GM12878 (cell line): Measurements from ENCODE around the gene COIL. TPM values are rescaled to one million over a fixed set of nuclear protein-coding genes. Genes with fewer than 3 reads are reported as not detected.

Source experiments
- ATAC-seq: fragments of 200-7000 bp; cut with Tn5 transposase; 3 replicates; pipeline ENCODE4 v1.9.1; 2020; ENCODE audit warnings: mild to moderate bottlenecking, moderate library complexity
- BruUV-seq: library from RNA; stranded (reverse); fragments of 400-500 nt; replicated peaks from 2 replicates; lab custom pipeline; 2021; lab: Mats Ljungman, UMichigan
- CTCF ChIA-PET: fragments of 300-600 bp; sonication (Branson Sonifier 250); formaldehyde crosslinking; extraction: SDS; loops from one replicate; lab custom pipeline; 2021; ENCODE audit warnings: inconsistent platforms; lab: Yijun Ruan, JAX
- POLR2A ChIA-PET: fragments of 350-600 bp; formaldehyde crosslinking; extraction: SDS; loops from one replicate; lab custom pipeline; 2021; ENCODE audit warnings: inconsistent platforms; lab: Charles Lee
- RAD21 ChIA-PET: fragments of 300-600 bp; sonication (Branson Sonifier 250); formaldehyde crosslinking; loops from one replicate; lab custom pipeline; 2023; ENCODE audit warnings: antibody characterized with exemption; ENCODE audit not compliant: unreplicated experiment; lab: Charles Lee
- SMC1A ChIA-PET: fragments of 300-600 bp; sonication (Branson Sonifier 250); formaldehyde crosslinking; loops from one replicate; lab custom pipeline; 2023; ENCODE audit not compliant: unreplicated experiment, uncharacterized antibody; lab: Charles Lee
- DNase-seq: peaks from one replicate; pipeline ENCODE4 v3.0.0-alpha.2; 2011; ENCODE audit warnings: low read depth, low spot score
- FAIRE-seq: peaks from 3 replicates; lab custom pipeline; 2011; peaks lifted over from hg19 to GRCh38; lab: Jason Lieb, UNC
- H2AFZ ChIP-seq: 2 replicates; pipeline ENCODE4 v1.6.0; 2011; ENCODE audit warnings: low read depth, low read length, control low read depth; ENCODE audit not compliant: control insufficient read depth
- H3K27ac ChIP-seq: 2 replicates; pipeline ENCODE4 v1.5.1; 2011; ENCODE audit warnings: control low read depth; ENCODE audit not compliant: control insufficient read depth, insufficient read depth
- H3K27me3 ChIP-seq, 2 experiments: replicated peaks in 1 of 2; 2 replicates each; pipeline versions ENCODE4 v1.6.0 to v1.6.1; 2011; ENCODE audit warnings: low read length in 1 of 2; ENCODE audit not compliant: control insufficient read depth in 2 of 2, insufficient read depth in 2 of 2
- H3K36me3 ChIP-seq, 2 experiments: 2 replicates each; pipeline ENCODE4 v1.5.1; 2011; ENCODE audit warnings: low read length in 1 of 2; ENCODE audit not compliant: control insufficient read depth in 2 of 2, insufficient read depth in 2 of 2
- H3K4me1 ChIP-seq: 2 replicates; pipeline ENCODE4 v1.6.1; 2011; ENCODE audit warnings: mild to moderate bottlenecking, low read length, moderate library complexity, mixed read lengths; ENCODE audit not compliant: control insufficient read depth, insufficient read depth
- H3K4me2 ChIP-seq: 2 replicates; pipeline ENCODE4 v1.6.0; 2011; ENCODE audit warnings: control low read depth; ENCODE audit not compliant: control insufficient read depth, insufficient read depth
- H3K4me3 ChIP-seq: fragments of 200-600 bp; sonication (generic); 2 replicates; pipeline ENCODE4 v1.5.1; 2016
- H3K79me2 ChIP-seq: 2 replicates; pipeline ENCODE4 v1.6.0; 2011; ENCODE audit warnings: low read length; ENCODE audit not compliant: control insufficient read depth, insufficient read depth
- H3K9ac ChIP-seq: 2 replicates; pipeline ENCODE4 v1.8.0; 2011; ENCODE audit warnings: low read length, control low read depth, mixed read lengths; ENCODE audit not compliant: control insufficient read depth, insufficient read depth
- H3K9me3 ChIP-seq: replicated peaks from 3 replicates; pipeline ENCODE4 v1.5.1; 2011; ENCODE audit warnings: mild to moderate bottlenecking, low read length; ENCODE audit not compliant: control insufficient read depth, insufficient read depth
- H4K20me1 ChIP-seq: 2 replicates; pipeline ENCODE4 v1.6.0; 2011; ENCODE audit not compliant: control insufficient read depth, insufficient read depth
- NR2C1 ChIP-seq: fragments of 450-650 bp; IDR thresholded peaks from 2 replicates; pipeline ENCODE4 v1.6.1; 2017; ENCODE audit warnings: antibody characterized with exemption, mild to moderate bottlenecking, moderate library complexity
- NR2F1 ChIP-seq: fragments of 450-650 bp; conservative IDR thresholded peaks from 2 replicates; pipeline ENCODE4 v1.6.1; 2017; ENCODE audit warnings: mild to moderate bottlenecking
- RAD51 ChIP-seq: fragments of 450-650 bp; IDR thresholded peaks from 2 replicates; pipeline ENCODE4 v1.6.1; 2016; ENCODE audit warnings: moderate library complexity, mild to moderate bottlenecking, inconsistent platforms
- SIN3A ChIP-seq: IDR thresholded peaks from 2 replicates; pipeline ENCODE4 v1.6.1; 2012; ENCODE audit warnings: low read depth, low read length, improper control_type of control experiment
- SREBF1 ChIP-seq: IDR thresholded peaks from 2 replicates; pipeline ENCODE4 v1.6.1; 2012; ENCODE audit warnings: mild to moderate bottlenecking, low read length
- TARDBP ChIP-seq: IDR thresholded peaks from 2 replicates; pipeline ENCODE4 v1.6.1; 2016; ENCODE audit warnings: borderline replicate concordance
- WGBS: methylation state at CpG from one replicate; pipeline ENCODE4 v1.1.6; 2016; ENCODE audit warnings: low lambda C conversion rate; ENCODE audit not compliant: insufficient replicate concordance, insufficient coverage; ENCODE audit errors: missing lambda C conversion rate; 5-methylcytosine and 5-hydroxymethylcytosine counted together
- in situ Hi-C: fragments of 300-500 bp; cut with MboI; formaldehyde crosslinking; loops from 9 replicates; pipeline ENCODE4 v1.14.3; 2018; ENCODE audit warnings: mixed read lengths
- intact Hi-C: fragments of 100-400 bp; cut with micrococcal nuclease; formaldehyde crosslinking; loops from one replicate; pipeline ENCODE4 v1.14.2; 2022; ENCODE audit not compliant: unreplicated experiment
- polyA plus RNA-seq, 11 experiments: library from polyadenylated mRNA; depleted of rRNA in 4 of 11; unstranded in 6 of 11; stranded (reverse) in 5 of 11; fragments of >200 nt; fragmentation: Nextera tagmentation in 4 of 11; fragmentation: Illumina TruSeq in 1 of 11; extraction: Ambion mirVana in 4 of 11; extraction: Trizol in 1 of 11; gene quantifications; 1 replicate in 1 of 11; 2 replicates in 10 of 11; pipeline versions ENCODE4 v1.2.1 to v1.2.3, GENCODE V29; 2011 to 2016; ENCODE audit warnings: inconsistent platforms in 2 of 11, missing spikeins in 2 of 11, low read depth in 1 of 11
- total RNA-seq, 4 experiments: library from RNA; depleted of rRNA in 3 of 4; stranded (reverse); fragments of >200 nt in 3 of 4; fragmentation: Illumina TruSeq in 1 of 4; extraction: Trizol in 1 of 4; gene quantifications; 2 replicates each; pipeline versions ENCODE4 v1.2.1 to v1.2.3, GENCODE V29; 2013 to 2021
- TF ChIP-seq, protein P1 (sequence below): IDR thresholded peaks from 2 replicates; pipeline ENCODE4 v1.6.1; 2012; ENCODE audit warnings: low read length, inconsistent platforms
- TF ChIP-seq, protein P2 (sequence below): fragments of 450-650 bp; IDR thresholded peaks from 2 replicates; pipeline ENCODE4 v1.6.1; 2017; ENCODE audit warnings: mild to moderate bottlenecking, moderate library complexity

COIL gene
- total and polyA plus RNA-seq, 10 of the 15 experiments (the other 5 are each of a cell fraction or from before 2014, with no cell fraction given) = 13.7 to 24.3 (median 17.4) TPM

DNA sequence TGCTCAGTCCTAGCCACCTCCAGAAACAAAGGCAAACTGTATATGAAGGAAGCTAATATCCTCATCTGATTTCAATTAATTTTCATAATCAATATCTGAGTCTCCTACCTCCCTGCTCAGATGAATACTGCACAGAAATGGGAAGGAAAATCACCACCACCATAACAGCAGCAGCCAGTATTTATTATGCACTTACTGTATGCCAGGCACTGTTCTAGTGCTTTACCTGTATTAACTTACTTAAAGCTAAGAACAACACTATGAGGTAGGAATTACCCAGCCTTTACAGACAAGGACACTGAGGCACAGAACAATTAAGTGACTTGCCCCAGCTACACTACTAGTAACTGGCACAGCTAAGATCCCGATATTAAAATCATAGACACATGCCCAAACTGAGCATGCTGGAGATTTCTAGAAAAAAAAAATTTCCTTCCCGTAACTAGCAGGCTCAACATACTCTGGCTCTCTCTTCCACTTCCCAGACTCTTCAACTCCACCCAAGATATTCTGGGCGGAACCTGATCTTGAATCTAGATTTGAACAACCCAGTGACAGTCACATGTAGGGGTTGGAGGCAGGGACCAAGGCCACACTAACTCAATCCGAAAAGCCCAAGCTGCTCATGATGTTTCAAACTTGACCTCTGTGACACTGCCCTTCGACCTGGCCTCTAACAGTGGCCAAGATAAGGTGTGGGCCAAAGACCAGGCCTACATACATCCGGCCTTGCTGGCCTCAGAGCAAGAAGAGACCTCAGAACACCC is 50.9 kb downstream of the COIL start:
- Histone ChIP-seq H3K27ac (peak overlapping the region; percentile 21; the same call in 1 of the 2 replicates), H2AFZ (no peak overlapping the region), H3K9me3 (no peaks in the 10 kb centered on the region), H3K9ac (peak overlapping the region; percentile 49; the same call in 1 of the 2 replicates), H3K4me3 (peak overlapping the region; percentile 79), H3K4me1 (peaks cover 24% of the 10 kb centered on the region), H4K20me1 (peaks cover 22% of the 10 kb centered on the region), H3K36me3 (peaks cover 6 to 22% of the 10 kb centered on the region in 2 experiments), H3K27me3 (no peaks in the 10 kb centered on the region), H3K79me2 (peaks cover 93% of the 10 kb centered on the region), H3K4me2 (peak overlapping the region; percentile 83)
- ATAC-seq = peak; percentile 1
- intact Hi-C loops (loop anchor here (2.0 kb wide), 1 partner anchor 77 kb away; the partner anchor contains the start of gene C17orf67), in situ Hi-C loops (no loop called here)
- FAIRE-seq = no peak
- ChIA-PET RAD21 (interaction anchor here (1.1 to 1.3 kb wide), 3 partner anchors 72 to 101 kb away, joined by 3 to 4 read pairs (median 3); no protein-coding TSS in a partner anchor), POLR2A (interaction anchor here (0.5 to 1.7 kb wide), 6 partner anchors 11 to 1097 kb away, joined by 3 to 6 read pairs (median 4); no protein-coding TSS in a partner anchor), CTCF (interaction anchor here (0.5 to 1.8 kb wide), 5 partner anchors 19 to 678 kb away, joined by 3 to 5 read pairs (median 3); no protein-coding TSS in a partner anchor), SMC1A (interaction anchor here (0.7 to 3.4 kb wide), 6 partner anchors 11 to 96 kb away, joined by 3 to 15 read pairs (median 3); no protein-coding TSS in a partner anchor)
- no peak for DNase-seq
- BruUV-seq = no TSS peak
- WGBS = 30% methylated on average over 6 of the region's 6 CpGs
- TF ChIP-seq NR2F1 (peak; percentile 82; the same call in 1 of the 2 replicates), SREBF1 (no peak), SIN3A (no peak), TARDBP (no peak), NR2C1 (peak; percentile 37; the same call in 1 of the 2 replicates), RAD51 (0 out of 2 replicates have a peak, but pooled peaks have one; percentile 31)
- TF ChIP-seq, protein P1, sequence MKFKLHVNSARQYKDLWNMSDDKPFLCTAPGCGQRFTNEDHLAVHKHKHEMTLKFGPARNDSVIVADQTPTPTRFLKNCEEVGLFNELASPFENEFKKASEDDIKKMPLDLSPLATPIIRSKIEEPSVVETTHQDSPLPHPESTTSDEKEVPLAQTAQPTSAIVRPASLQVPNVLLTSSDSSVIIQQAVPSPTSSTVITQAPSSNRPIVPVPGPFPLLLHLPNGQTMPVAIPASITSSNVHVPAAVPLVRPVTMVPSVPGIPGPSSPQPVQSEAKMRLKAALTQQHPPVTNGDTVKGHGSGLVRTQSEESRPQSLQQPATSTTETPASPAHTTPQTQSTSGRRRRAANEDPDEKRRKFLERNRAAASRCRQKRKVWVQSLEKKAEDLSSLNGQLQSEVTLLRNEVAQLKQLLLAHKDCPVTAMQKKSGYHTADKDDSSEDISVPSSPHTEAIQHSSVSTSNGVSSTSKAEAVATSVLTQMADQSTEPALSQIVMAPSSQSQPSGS = no peak
- TF ChIP-seq, protein P2, sequence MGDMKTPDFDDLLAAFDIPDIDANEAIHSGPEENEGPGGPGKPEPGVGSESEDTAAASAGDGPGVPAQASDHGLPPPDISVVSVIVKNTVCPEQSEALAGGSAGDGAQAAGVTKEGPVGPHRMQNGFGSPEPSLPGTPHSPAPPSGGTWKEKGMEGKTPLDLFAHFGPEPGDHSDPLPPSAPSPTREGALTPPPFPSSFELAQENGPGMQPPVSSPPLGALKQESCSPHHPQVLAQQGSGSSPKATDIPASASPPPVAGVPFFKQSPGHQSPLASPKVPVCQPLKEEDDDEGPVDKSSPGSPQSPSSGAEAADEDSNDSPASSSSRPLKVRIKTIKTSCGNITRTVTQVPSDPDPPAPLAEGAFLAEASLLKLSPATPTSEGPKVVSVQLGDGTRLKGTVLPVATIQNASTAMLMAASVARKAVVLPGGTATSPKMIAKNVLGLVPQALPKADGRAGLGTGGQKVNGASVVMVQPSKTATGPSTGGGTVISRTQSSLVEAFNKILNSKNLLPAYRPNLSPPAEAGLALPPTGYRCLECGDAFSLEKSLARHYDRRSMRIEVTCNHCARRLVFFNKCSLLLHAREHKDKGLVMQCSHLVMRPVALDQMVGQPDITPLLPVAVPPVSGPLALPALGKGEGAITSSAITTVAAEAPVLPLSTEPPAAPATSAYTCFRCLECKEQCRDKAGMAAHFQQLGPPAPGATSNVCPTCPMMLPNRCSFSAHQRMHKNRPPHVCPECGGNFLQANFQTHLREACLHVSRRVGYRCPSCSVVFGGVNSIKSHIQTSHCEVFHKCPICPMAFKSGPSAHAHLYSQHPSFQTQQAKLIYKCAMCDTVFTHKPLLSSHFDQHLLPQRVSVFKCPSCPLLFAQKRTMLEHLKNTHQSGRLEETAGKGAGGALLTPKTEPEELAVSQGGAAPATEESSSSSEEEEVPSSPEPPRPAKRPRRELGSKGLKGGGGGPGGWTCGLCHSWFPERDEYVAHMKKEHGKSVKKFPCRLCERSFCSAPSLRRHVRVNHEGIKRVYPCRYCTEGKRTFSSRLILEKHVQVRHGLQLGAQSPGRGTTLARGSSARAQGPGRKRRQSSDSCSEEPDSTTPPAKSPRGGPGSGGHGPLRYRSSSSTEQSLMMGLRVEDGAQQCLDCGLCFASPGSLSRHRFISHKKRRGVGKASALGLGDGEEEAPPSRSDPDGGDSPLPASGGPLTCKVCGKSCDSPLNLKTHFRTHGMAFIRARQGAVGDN = peak; percentile 43; the same call in 1 of the 2 replicates
